ENCODE data around the gene ZSWIM6.

ZSWIM6 gene

GRCh38 chr5:61397238-61397637 is 65.2 kb downstream of the ZSWIM6 start:
- Histone ChIP-seq H4K20me1 (ENCODE audit: insufficient read depth, low read length) (peaks cover 2% of the 10 kb centered on the region; the same call in 1 of the 2 replicates), H3K4me1 (ENCODE audit: insufficient read depth, low read length, severe bottlenecking) (no peaks in the 10 kb centered on the region), H2AFZ (ENCODE audit: low read length) (no peak overlapping the region), H3K36me3 (ENCODE audit: insufficient read depth, low read length) (no peaks in the 10 kb centered on the region), H3K4me3 (ENCODE audit: low read depth, low read length, poor library complexity, severe bottlenecking) (no peak overlapping the region), H3K79me2 (ENCODE audit: insufficient read depth, low read length) (no peaks in the 10 kb centered on the region), H3K27ac (ENCODE audit: low read depth, low read length, poor library complexity, severe bottlenecking) (no peak overlapping the region), H3K27me3 (ENCODE audit: insufficient read depth, low read length) (no peaks in the 10 kb centered on the region), H3K4me2 (ENCODE audit: low read length) (no peak overlapping the region), H3K9ac (ENCODE audit: low read length) (no peak overlapping the region), H3F3A (ENCODE audit: insufficient read depth, low read length) (no peaks in the 10 kb centered on the region), H3K9me3 (ENCODE audit: low read length) (no peaks in the 10 kb centered on the region), H3K9me2 (ENCODE audit: low read depth, low read length) (no peaks in the 10 kb centered on the region)
- no peak for TF ChIP-seq CTCF (IDR thresholded peaks at IDR 0.05; ENCODE audit: low read length)

GRCh38 chr5:61397937-61398336 is 65.9 kb downstream of the ZSWIM6 start:
- no peaks in the 10 kb centered on the region for H3F3A ChIP-seq (ENCODE audit: insufficient read depth, low read length)
- no peaks in the 10 kb centered on the region for H3K36me3 ChIP-seq (ENCODE audit: insufficient read depth, low read length)
- peaks cover 2% of the 10 kb centered on the region; the same call in 1 of the 2 replicates for H4K20me1 ChIP-seq (ENCODE audit: insufficient read depth, low read length)
- H3K9me3 ChIP-seq (ENCODE audit: low read length), result no peaks in the 10 kb centered on the region
- no peak overlapping the region for H3K4me3 ChIP-seq (ENCODE audit: low read depth, low read length, poor library complexity, severe bottlenecking)
- no peaks in the 10 kb centered on the region for H3K27me3 ChIP-seq (ENCODE audit: insufficient read depth, low read length)
- H3K9ac ChIP-seq (ENCODE audit: low read length), result no peak overlapping the region
- H3K79me2 ChIP-seq (ENCODE audit: insufficient read depth, low read length), result no peaks in the 10 kb centered on the region
- TF ChIP-seq CTCF (IDR thresholded peaks at IDR 0.05; ENCODE audit: low read length) (no peak), EZH2 (IDR thresholded peaks at IDR 0.05; ENCODE audit: borderline replicate concordance, low read length) (no peak)
- H2AFZ ChIP-seq (ENCODE audit: low read length), result no peak overlapping the region
- no peaks in the 10 kb centered on the region for H3K9me2 ChIP-seq (ENCODE audit: low read depth, low read length)
- no peak overlapping the region for H3K4me2 ChIP-seq (ENCODE audit: low read length)
- no peak overlapping the region for H3K27ac ChIP-seq (ENCODE audit: low read depth, low read length, poor library complexity, severe bottlenecking)
- no peaks in the 10 kb centered on the region for H3K4me1 ChIP-seq (ENCODE audit: insufficient read depth, low read length, severe bottlenecking)

- H3K4me2 ChIP-seq (ENCODE audit: low read length), result no peak overlapping the region
- no peaks in the 10 kb centered on the region for H3F3A ChIP-seq (ENCODE audit: insufficient read depth, low read length)
- H3K27ac ChIP-seq (ENCODE audit: low read depth, low read length, poor library complexity, severe bottlenecking), result no peak overlapping the region
- no peaks in the 10 kb centered on the region for H3K4me1 ChIP-seq (ENCODE audit: insufficient read depth, low read length, severe bottlenecking)
- peaks cover 2% of the 10 kb centered on the region; the same call in 1 of the 2 replicates for H4K20me1 ChIP-seq (ENCODE audit: insufficient read depth, low read length)
- no peaks in the 10 kb centered on the region for H3K9me2 ChIP-seq (ENCODE audit: low read depth, low read length)
- H3K4me3 ChIP-seq (ENCODE audit: low read depth, low read length, poor library complexity, severe bottlenecking), result no peak overlapping the region
- TF ChIP-seq EZH2 (IDR thresholded peaks at IDR 0.05; ENCODE audit: borderline replicate concordance, low read length) (no peak), CTCF (IDR thresholded peaks at IDR 0.05; ENCODE audit: low read length) (no peak)
- no peak overlapping the region for H3K9ac ChIP-seq (ENCODE audit: low read length)
- H3K79me2 ChIP-seq (ENCODE audit: insufficient read depth, low read length), result no peaks in the 10 kb centered on the region
- no peaks in the 10 kb centered on the region for H3K27me3 ChIP-seq (ENCODE audit: insufficient read depth, low read length)
- no peak overlapping the region for H2AFZ ChIP-seq (ENCODE audit: low read length)
- H3K36me3 ChIP-seq (ENCODE audit: insufficient read depth, low read length), result no peaks in the 10 kb centered on the region
- H3K9me3 ChIP-seq (ENCODE audit: low read length), result no peaks in the 10 kb centered on the region
Measured at GRCh38 chr5:61398440-61398839, 66.4 kb downstream of the ZSWIM6 start.
